ENCODE data around the gene RNASEL.
A peak's percentile ranks its signal among the peaks of the same experiment; 100 is the strongest.

The RNASEL gene

GRCh38 chr1:182600745-182601415 lies 11.8 kb upstream of the RNASEL start:
- POLR2A ChIA-PET: interaction anchor here (1.2 kb wide), 1 partner anchor 184 kb away, joined by 4 read pairs; no protein-coding TSS in a partner anchor
- peaks cover 4% of the 10 kb centered on the region; the same call in 1 of the 2 replicates for H3K4me1 ChIP-seq (ENCODE audit: control insufficient read depth, insufficient read depth, low read length)
- no peak overlapping the region for H3K27ac ChIP-seq (ENCODE audit: extremely low read depth, low read depth, low read length)

GRCh38 chr1:182600036-182600713 lies 11.1 kb upstream of the RNASEL start:
- Histone ChIP-seq H3K4me1 (ENCODE audit: control insufficient read depth, insufficient read depth, low read length) (peaks cover 4% of the 10 kb centered on the region; the same call in 1 of the 2 replicates), H3K9me3 (ENCODE audit: control insufficient read depth, insufficient read depth, low read depth, low read length) (no peaks in the 10 kb centered on the region), H3K27ac (ENCODE audit: extremely low read depth, low read depth, low read length) (no peak overlapping the region), H3K4me3 (ENCODE audit: low read depth, low read length) (no peak overlapping the region), H3K36me3 (ENCODE audit: control insufficient read depth in 2 of 2, insufficient read depth in 1 of 2, low read length in 2 of 2) (peaks cover 17 to 46% of the 10 kb centered on the region in 2 experiments; a peak in 2 of 3 replicates)
- TF ChIP-seq ZFHX2 (tag by site-specific recombination; conservative IDR thresholded peaks at IDR 0.05): 0 out of 2 replicates have a peak, but pooled peaks have one; percentile 27
- no peak for TF ChIP-seq ZNF184 (tag by site-specific recombination; IDR thresholded peaks at IDR 0.05)
- no peak for TF ChIP-seq INSM2 (tag by site-specific recombination; IDR thresholded peaks at IDR 0.05)
- ChIA-PET CTCF (interaction anchor here (0.7 to 15.6 kb wide), 18 partner anchors 9 to 538 kb away, joined by 3 to 668 read pairs (median 5); partner anchors contain the start of genes NPL and RNASEL), POLR2A (interaction anchor here (1.2 kb wide), 1 partner anchor 184 kb away, joined by 4 read pairs; no protein-coding TSS in a partner anchor)

More at GRCh38 chr1:182600745-182601415, 11.8 kb upstream of the RNASEL start:
- CTCF ChIA-PET: interaction anchor here (0.6 to 15.6 kb wide), 39 partner anchors 8 to 745 kb away, joined by 3 to 668 read pairs (median 4); partner anchors contain the start of gene NPL
- no peak for TF ChIP-seq ZNF658 (tag by site-specific recombination; IDR thresholded peaks at IDR 0.05)
- no peak for TF ChIP-seq ZNF239 (tag by site-specific recombination; IDR thresholded peaks at IDR 0.05)
- no peak for TF ChIP-seq ZNF521 (tag by site-specific recombination; IDR thresholded peaks at IDR 0.05)
- TF ChIP-seq ZNF768 (tag by site-specific recombination; IDR thresholded peaks at IDR 0.05): no peak
- no peak for TF ChIP-seq GLIS1 (tag by site-specific recombination; IDR thresholded peaks at IDR 0.05)
- TF ChIP-seq ZNF501 (tag by site-specific recombination; IDR thresholded peaks at IDR 0.05): no peak
- no peak for TF ChIP-seq KLF10 (tag by site-specific recombination; IDR thresholded peaks at IDR 0.05)
- no peak for TF ChIP-seq ZNF280D (tag by site-specific recombination; IDR thresholded peaks at IDR 0.05)
- no peak for TF ChIP-seq REPIN1 (tag by site-specific recombination; IDR thresholded peaks at IDR 0.05; ENCODE audit: low read depth)
- no peak for TF ChIP-seq ZEB2 (tag by site-specific recombination; IDR thresholded peaks at IDR 0.05)
- TF ChIP-seq ZNF350 (tag by site-specific recombination; IDR thresholded peaks at IDR 0.05): no peak
- no peak for TF ChIP-seq ZNF48 (tag by site-specific recombination; IDR thresholded peaks at IDR 0.05)
- no peak for TF ChIP-seq ZNF132 (tag by site-specific recombination; IDR thresholded peaks at IDR 0.05; ENCODE audit: borderline replicate concordance)
- TF ChIP-seq ZNF174 (tag by site-specific recombination; IDR thresholded peaks at IDR 0.05): no peak
- no peak for TF ChIP-seq ZNF433 (tag by site-specific recombination; IDR thresholded peaks at IDR 0.05; ENCODE audit: low read depth)
- no peak for TF ChIP-seq GLI4 (tag by site-specific recombination; IDR thresholded peaks at IDR 0.05)
- Histone ChIP-seq H3K36me3 (ENCODE audit: control insufficient read depth in 2 of 2, insufficient read depth in 1 of 2, low read length in 2 of 2) (peaks cover 17 to 46% of the 10 kb centered on the region in 2 experiments; a peak in 2 of 3 replicates), H3K9me3 (ENCODE audit: control insufficient read depth, insufficient read depth, low read depth, low read length) (no peaks in the 10 kb centered on the region), H3K4me3 (ENCODE audit: low read depth, low read length) (no peak overlapping the region)

Data from HEK293 (cell line).